Endothelial cell of umbilical vein (primary cell): Measurements from ENCODE around the gene LATS2. TPM values are rescaled to one million over a fixed set of nuclear protein-coding genes. Genes with fewer than 3 reads are reported as not detected.

Experiments used
- BruUV-seq: library from RNA; stranded (reverse); fragments of 400-500 nt; replicated peaks from 2 replicates; lab custom pipeline; 2021; lab: Mats Ljungman, UMichigan
- CTCF ChIA-PET: fragments of 300-600, 350-600 bp; sonication (Branson Sonifier 250); formaldehyde crosslinking; loops from one replicate; lab custom pipeline; 2021; ENCODE audit warnings: antibody characterized with exemption, inconsistent platforms; lab: Charles Lee
- POLR2A ChIA-PET: fragments of 300-600, 350-600 bp; sonication (Branson Sonifier 250); formaldehyde crosslinking; loops from one replicate; lab custom pipeline; 2021; ENCODE audit warnings: antibody characterized with exemption, inconsistent platforms; lab: Charles Lee
- DNase-seq: peaks from one replicate; pipeline ENCODE4 v3.0.0-alpha.2; 2011; ENCODE audit warnings: low read depth, low spot score
- FAIRE-seq: peaks from 2 replicates; lab custom pipeline; 2011; peaks lifted over from hg19 to GRCh38; lab: Jason Lieb, UNC
- H2AFZ ChIP-seq: 2 replicates; pipeline ENCODE4 v1.6.0; 2012; ENCODE audit warnings: low read depth, low read length, control low read depth, inconsistent platforms
- H3K27ac ChIP-seq: 2 replicates; pipeline ENCODE4 v1.5.1; 2011; ENCODE audit warnings: low read depth, mild to moderate bottlenecking, control low read depth, low read length, moderate library complexity; ENCODE audit not compliant: insufficient read depth
- H3K27me3 ChIP-seq, 2 experiments: 2 replicates each; pipeline versions ENCODE4 v1.6.0 to v1.6.1; 2011; ENCODE audit warnings: low read length in 2 of 2, mixed read lengths in 1 of 2; ENCODE audit not compliant: control insufficient read depth in 2 of 2, insufficient read depth in 2 of 2
- H3K36me3 ChIP-seq, 2 experiments: 2 replicates in 1 of 2; 3 replicates in 1 of 2; pipeline ENCODE4 v1.5.1; 2011; ENCODE audit warnings: low read length in 2 of 2, mild to moderate bottlenecking in 1 of 2, moderate library complexity in 1 of 2; ENCODE audit not compliant: control insufficient read depth in 2 of 2, insufficient read depth in 2 of 2; ENCODE audit errors: extremely low read depth in 1 of 2
- H3K4me1 ChIP-seq: 3 replicates; pipeline ENCODE4 v1.5.1; 2011; ENCODE audit warnings: mild to moderate bottlenecking, low read length; ENCODE audit not compliant: control insufficient read depth, insufficient read depth; ENCODE audit errors: extremely low read depth
- H3K4me2 ChIP-seq: 2 replicates; pipeline ENCODE4 v1.6.1; 2011; ENCODE audit warnings: low read length, control low read depth, mixed read lengths; ENCODE audit not compliant: insufficient read depth
- H3K4me3 ChIP-seq, 3 experiments: fragments of 200-600 bp in 1 of 3; sonication (generic), shearing (Covaris generic) in 1 of 3; replicated peaks in 1 of 3; 2 replicates each; pipeline ENCODE4 v1.5.1; 2011 to 2016; ENCODE audit warnings: control low read depth in 3 of 3, low read length in 3 of 3, mild to moderate bottlenecking in 2 of 3, inconsistent platforms in 1 of 3, low read depth in 1 of 3, moderate library complexity in 1 of 3; ENCODE audit not compliant: insufficient read depth in 1 of 3
- H3K79me2 ChIP-seq: 2 replicates; pipeline ENCODE4 v1.6.0; 2012; ENCODE audit warnings: low read length, inconsistent platforms; ENCODE audit not compliant: control insufficient read depth, insufficient read depth
- H3K9ac ChIP-seq: replicated peaks from 2 replicates; pipeline ENCODE3; 2011; ENCODE audit warnings: low read length, control low read depth; ENCODE audit not compliant: insufficient read depth; ENCODE audit errors: extremely low read depth
- H3K9me1 ChIP-seq: replicated peaks from 3 replicates; pipeline ENCODE4 v1.6.0; 2011; ENCODE audit warnings: mild to moderate bottlenecking, low read length; ENCODE audit not compliant: control insufficient read depth, insufficient read depth; ENCODE audit errors: extremely low read depth
- H3K9me3 ChIP-seq: replicated peaks from 2 replicates; pipeline ENCODE4 v1.5.1; 2012; ENCODE audit warnings: low read length, inconsistent platforms; ENCODE audit not compliant: control insufficient read depth, insufficient read depth
- H4K20me1 ChIP-seq: replicated peaks from 2 replicates; pipeline ENCODE3; 2011; ENCODE audit warnings: mild to moderate bottlenecking, low read length; ENCODE audit not compliant: control insufficient read depth, insufficient read depth; ENCODE audit errors: extremely low read depth
- EZH2 ChIP-seq: IDR thresholded peaks from 2 replicates; pipeline ENCODE4 v1.6.1; 2012; ENCODE audit warnings: borderline replicate concordance, low read depth, mild to moderate bottlenecking, moderate library complexity, low read length, inconsistent platforms; ENCODE audit not compliant: severe bottlenecking
- FOS ChIP-seq: IDR thresholded peaks from 2 replicates; pipeline ENCODE4 v1.6.1; 2011; ENCODE audit warnings: mild to moderate bottlenecking, low read length, moderate library complexity, borderline replicate concordance; ENCODE audit not compliant: insufficient read depth
- GATA2 ChIP-seq: IDR thresholded peaks from 2 replicates; pipeline ENCODE4 v1.7.0; 2011; ENCODE audit warnings: low read depth, mild to moderate bottlenecking, moderate library complexity, mixed read lengths, low read length; ENCODE audit not compliant: insufficient read length, insufficient read depth
- MYC ChIP-seq: IDR thresholded peaks from one replicate; pipeline ENCODE4 v1.6.1; 2011; ENCODE audit warnings: mild to moderate bottlenecking, low read depth, low read length
- POLR2A ChIP-seq: IDR thresholded peaks from 2 replicates; pipeline ENCODE4 v1.6.1; 2012; ENCODE audit warnings: low read depth, mild to moderate bottlenecking, control low read depth, low read length
- POLR2AphosphoS5 ChIP-seq: IDR thresholded peaks from 2 replicates; pipeline ENCODE4 v1.6.1; 2012; ENCODE audit warnings: low read depth, mild to moderate bottlenecking, control low read depth, low read length, moderate library complexity; ENCODE audit not compliant: insufficient read depth
- dilution Hi-C: fragments of 300-500 bp; cut with MboI; formaldehyde crosslinking; loops from one replicate; pipeline ENCODE4 v1.15.0; 2019; ENCODE audit warnings: low sequenced_read_pairs; ENCODE audit not compliant: extremely low pct_ligation_motif_present
- intact Hi-C: fragments of 100-400 bp; cut with micrococcal nuclease; formaldehyde crosslinking; loops from one replicate; pipeline ENCODE4 v1.10.0; 2022
- polyA plus RNA-seq, 4 experiments: library from polyadenylated mRNA; depleted of rRNA in 3 of 4; stranded (reverse) in 3 of 4; unstranded in 1 of 4; fragments of >200 nt; gene quantifications; 2 replicates each; pipeline versions ENCODE4 v1.2.1 to v1.2.3, GENCODE V29; 2011 to 2012; ENCODE audit warnings: missing spikeins in 1 of 4
- total RNA-seq: library from RNA; stranded (reverse); gene quantifications from 2 replicates; pipeline ENCODE4 v1.2.3, GENCODE V29; 2021
- TF ChIP-seq, protein P1 (sequence below), 2 donors: IDR thresholded peaks; 1 replicate in 1 of 2; 2 replicates in 1 of 2; pipeline ENCODE4 v1.5.1; 2011; ENCODE audit warnings: low read length in 2 of 2, mild to moderate bottlenecking in 2 of 2, moderate library complexity in 2 of 2, control low read depth in 1 of 2, inconsistent platforms in 1 of 2, low read depth in 1 of 2; ENCODE audit not compliant: insufficient read depth in 1 of 2; ENCODE audit errors: extremely low read depth in 1 of 2

The LATS2 gene
- total and polyA plus RNA-seq, 2 donors (not counting 3 experiments of a cell fraction or from before 2014, with no cell fraction given) = 33.5 to 67.6 TPM

DNA sequence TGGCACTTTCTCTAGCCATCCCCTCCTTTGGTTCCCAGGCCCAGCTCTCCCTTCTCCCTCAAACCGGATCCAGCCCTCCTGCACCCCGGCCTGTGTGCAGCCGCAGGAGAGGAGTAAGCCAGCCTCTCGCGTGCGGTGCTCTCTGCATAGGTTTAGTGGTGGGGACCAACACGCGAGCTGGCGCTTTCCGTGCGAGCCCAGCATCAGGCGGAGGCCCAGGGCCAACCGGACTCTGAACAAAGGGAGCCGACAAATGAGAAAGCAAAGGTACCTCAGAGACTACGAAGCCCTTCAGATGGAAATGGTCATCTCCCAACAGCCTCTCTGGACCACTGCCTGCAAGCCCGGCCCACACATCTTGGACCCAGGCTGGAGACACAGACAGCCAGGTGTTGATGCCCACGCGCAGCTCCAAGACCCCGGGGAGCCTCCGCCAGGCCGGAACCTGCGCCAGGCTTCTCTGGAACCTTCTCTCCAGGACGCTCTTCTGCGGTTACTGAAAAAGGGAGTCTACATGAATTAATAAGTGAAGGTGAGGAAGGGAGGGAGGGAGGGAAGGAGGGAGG, 16.5 kb upstream of the LATS2 start:
- ChIA-PET POLR2A (interaction anchor here (1.1 kb wide), 1 partner anchor 19 kb away, joined by 3 read pairs; no protein-coding TSS in a partner anchor), CTCF (interaction anchor here (1.4 to 2.1 kb wide), 4 partner anchors 14 to 134 kb away, joined by 4 to 6 read pairs (median 4); partner anchors contain the start of genes MRPL57 and SKA3)
- intact Hi-C loops (loop anchor here (5.0 kb wide), 1 partner anchor 81 kb away; no protein-coding TSS in a partner anchor), dilution Hi-C loops (no loop called here)
- no peak overlapping the region for H2AFZ ChIP-seq
- DNase-seq = no peak
- H3K4me1 ChIP-seq = peaks cover 42% of the 10 kb centered on the region
- no peaks in the 10 kb centered on the region for H3K79me2 ChIP-seq
- H3K27me3 ChIP-seq = no peaks in the 10 kb centered on the region
- H3K9me3 ChIP-seq = no peaks in the 10 kb centered on the region
- no peak overlapping the region for H3K27ac ChIP-seq
- FAIRE-seq = no peak
- no peaks in the 10 kb centered on the region for H3K9me1 ChIP-seq
- TF ChIP-seq EZH2 = no peak
- TF ChIP-seq POLR2A = no peak
- no peak for TF ChIP-seq POLR2AphosphoS5
- no peak overlapping the region for H3K4me2 ChIP-seq
- BruUV-seq = no TSS peak
- no peak overlapping the region for H3K4me3 ChIP-seq
- no peaks in the 10 kb centered on the region for H4K20me1 ChIP-seq
- no peaks in the 10 kb centered on the region for H3K36me3 ChIP-seq
- no peak overlapping the region for H3K9ac ChIP-seq

GRCh38 chr13:21077076-21077787, 15.8 kb upstream of the LATS2 start:
- ChIA-PET CTCF (interaction anchor here (1.4 kb wide), 1 partner anchor 14 kb away, joined by 4 read pairs; no protein-coding TSS in a partner anchor), POLR2A (no interaction called here)
- FAIRE-seq = no peak
- peak overlapping the region; percentile 13 for H2AFZ ChIP-seq
- no peak overlapping the region for H3K27ac ChIP-seq
- no peak overlapping the region for H3K9ac ChIP-seq
- no peaks in the 10 kb centered on the region for H3K79me2 ChIP-seq
- no peaks in the 10 kb centered on the region for H3K9me3 ChIP-seq
- no peaks in the 10 kb centered on the region for H4K20me1 ChIP-seq
- no TSS peak for BruUV-seq
- DNase-seq = no peak
- intact Hi-C loops = loop anchor here (5.0 kb wide), 1 partner anchor 80 kb away; no protein-coding TSS in a partner anchor
- H3K4me3 ChIP-seq = no peak overlapping the region
- no peaks in the 10 kb centered on the region for H3K36me3 ChIP-seq
- no peak overlapping the region for H3K4me2 ChIP-seq
- H3K4me1 ChIP-seq = peaks cover 42% of the 10 kb centered on the region
- no peaks in the 10 kb centered on the region for H3K9me1 ChIP-seq
- H3K27me3 ChIP-seq = no peaks in the 10 kb centered on the region
- TF ChIP-seq POLR2AphosphoS5 (no peak), POLR2A (no peak), FOS (no peak), MYC (no peak), GATA2 (no peak), EZH2 (no peak)
- TF ChIP-seq, protein P1, sequence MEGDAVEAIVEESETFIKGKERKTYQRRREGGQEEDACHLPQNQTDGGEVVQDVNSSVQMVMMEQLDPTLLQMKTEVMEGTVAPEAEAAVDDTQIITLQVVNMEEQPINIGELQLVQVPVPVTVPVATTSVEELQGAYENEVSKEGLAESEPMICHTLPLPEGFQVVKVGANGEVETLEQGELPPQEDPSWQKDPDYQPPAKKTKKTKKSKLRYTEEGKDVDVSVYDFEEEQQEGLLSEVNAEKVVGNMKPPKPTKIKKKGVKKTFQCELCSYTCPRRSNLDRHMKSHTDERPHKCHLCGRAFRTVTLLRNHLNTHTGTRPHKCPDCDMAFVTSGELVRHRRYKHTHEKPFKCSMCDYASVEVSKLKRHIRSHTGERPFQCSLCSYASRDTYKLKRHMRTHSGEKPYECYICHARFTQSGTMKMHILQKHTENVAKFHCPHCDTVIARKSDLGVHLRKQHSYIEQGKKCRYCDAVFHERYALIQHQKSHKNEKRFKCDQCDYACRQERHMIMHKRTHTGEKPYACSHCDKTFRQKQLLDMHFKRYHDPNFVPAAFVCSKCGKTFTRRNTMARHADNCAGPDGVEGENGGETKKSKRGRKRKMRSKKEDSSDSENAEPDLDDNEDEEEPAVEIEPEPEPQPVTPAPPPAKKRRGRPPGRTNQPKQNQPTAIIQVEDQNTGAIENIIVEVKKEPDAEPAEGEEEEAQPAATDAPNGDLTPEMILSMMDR (IDR thresholded peaks at IDR 0.05; ENCODE audit: extremely low read depth in 1 of 2, insufficient read depth in 1 of 2, low read depth in 1 of 2, low read length in 2 of 2) = no peak
- dilution Hi-C loops = no loop called here
